Measurements from ENCODE around the gene NHERF1. TPM values are rescaled to one million over a fixed set of nuclear protein-coding genes. Genes with fewer than 3 reads are reported as not detected.

NHERF1 gene
- total and polyA plus RNA-seq, 2 of the 4 experiments (the other 2 are of a cell fraction): 3.8 to 11.8 TPM

- H3K27me3 ChIP-seq (ENCODE audit: control insufficient read depth, insufficient read depth, low read length): no peaks in the 10 kb centered on the region
- intact Hi-C loops (cut with micrococcal nuclease): no loop called here
- H3K9ac ChIP-seq (ENCODE audit: low read depth, low read length): no peak overlapping the region
- H2AK9ac ChIP-seq (replicated peaks; ENCODE audit: low read depth, low read length, poor library complexity): no peak overlapping the region
- TF ChIP-seq SMC3 (IDR thresholded peaks at IDR 0.05; ENCODE audit: low read depth, low read length) (no peak), MAFK (IDR thresholded peaks at IDR 0.05; ENCODE audit: low read depth, low read length) (no peak), RAD21 (IDR thresholded peaks at IDR 0.05; ENCODE audit: low read length) (no peak), CEBPB (IDR thresholded peaks at IDR 0.05; ENCODE audit: low read depth, low read length) (no peak), BHLHE40 (IDR thresholded peaks at IDR 0.05; ENCODE audit: low read depth, low read length) (no peak), NFE2L2 (IDR thresholded peaks at IDR 0.05; ENCODE audit: low read depth, low read length) (no peak), POLR2A (IDR thresholded peaks at IDR 0.05; ENCODE audit: low read depth, low read length) (no peak), RCOR1 (IDR thresholded peaks at IDR 0.05; ENCODE audit: insufficient replicate concordance, low read length) (no peak), MXI1 (IDR thresholded peaks at IDR 0.05; ENCODE audit: borderline replicate concordance, low read depth, low read length) (no peak), RFX5 (IDR thresholded peaks at IDR 0.05; ENCODE audit: low read depth, low read length) (no peak), FOS (IDR thresholded peaks at IDR 0.05; ENCODE audit: low read depth, low read length) (no peak), MAZ (IDR thresholded peaks at IDR 0.05; ENCODE audit: borderline replicate concordance, low read depth, low read length) (no peak), CHD1 (IDR thresholded peaks at IDR 0.05; ENCODE audit: low read depth, low read length) (no peak)
- TF ChIP-seq, protein P1, sequence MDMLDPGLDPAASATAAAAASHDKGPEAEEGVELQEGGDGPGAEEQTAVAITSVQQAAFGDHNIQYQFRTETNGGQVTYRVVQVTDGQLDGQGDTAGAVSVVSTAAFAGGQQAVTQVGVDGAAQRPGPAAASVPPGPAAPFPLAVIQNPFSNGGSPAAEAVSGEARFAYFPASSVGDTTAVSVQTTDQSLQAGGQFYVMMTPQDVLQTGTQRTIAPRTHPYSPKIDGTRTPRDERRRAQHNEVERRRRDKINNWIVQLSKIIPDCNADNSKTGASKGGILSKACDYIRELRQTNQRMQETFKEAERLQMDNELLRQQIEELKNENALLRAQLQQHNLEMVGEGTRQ (IDR thresholded peaks at IDR 0.05; ENCODE audit: low read depth, low read length): no peak
- TF ChIP-seq, protein P2, sequence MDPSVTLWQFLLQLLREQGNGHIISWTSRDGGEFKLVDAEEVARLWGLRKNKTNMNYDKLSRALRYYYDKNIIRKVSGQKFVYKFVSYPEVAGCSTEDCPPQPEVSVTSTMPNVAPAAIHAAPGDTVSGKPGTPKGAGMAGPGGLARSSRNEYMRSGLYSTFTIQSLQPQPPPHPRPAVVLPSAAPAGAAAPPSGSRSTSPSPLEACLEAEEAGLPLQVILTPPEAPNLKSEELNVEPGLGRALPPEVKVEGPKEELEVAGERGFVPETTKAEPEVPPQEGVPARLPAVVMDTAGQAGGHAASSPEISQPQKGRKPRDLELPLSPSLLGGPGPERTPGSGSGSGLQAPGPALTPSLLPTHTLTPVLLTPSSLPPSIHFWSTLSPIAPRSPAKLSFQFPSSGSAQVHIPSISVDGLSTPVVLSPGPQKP (IDR thresholded peaks at IDR 0.05; ENCODE audit: borderline replicate concordance, low read depth, low read length): no peak
- TF ChIP-seq, protein P3, sequence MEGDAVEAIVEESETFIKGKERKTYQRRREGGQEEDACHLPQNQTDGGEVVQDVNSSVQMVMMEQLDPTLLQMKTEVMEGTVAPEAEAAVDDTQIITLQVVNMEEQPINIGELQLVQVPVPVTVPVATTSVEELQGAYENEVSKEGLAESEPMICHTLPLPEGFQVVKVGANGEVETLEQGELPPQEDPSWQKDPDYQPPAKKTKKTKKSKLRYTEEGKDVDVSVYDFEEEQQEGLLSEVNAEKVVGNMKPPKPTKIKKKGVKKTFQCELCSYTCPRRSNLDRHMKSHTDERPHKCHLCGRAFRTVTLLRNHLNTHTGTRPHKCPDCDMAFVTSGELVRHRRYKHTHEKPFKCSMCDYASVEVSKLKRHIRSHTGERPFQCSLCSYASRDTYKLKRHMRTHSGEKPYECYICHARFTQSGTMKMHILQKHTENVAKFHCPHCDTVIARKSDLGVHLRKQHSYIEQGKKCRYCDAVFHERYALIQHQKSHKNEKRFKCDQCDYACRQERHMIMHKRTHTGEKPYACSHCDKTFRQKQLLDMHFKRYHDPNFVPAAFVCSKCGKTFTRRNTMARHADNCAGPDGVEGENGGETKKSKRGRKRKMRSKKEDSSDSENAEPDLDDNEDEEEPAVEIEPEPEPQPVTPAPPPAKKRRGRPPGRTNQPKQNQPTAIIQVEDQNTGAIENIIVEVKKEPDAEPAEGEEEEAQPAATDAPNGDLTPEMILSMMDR (conservative IDR thresholded peaks at IDR 0.05; ENCODE audit: low read depth, low read length): no peak
- CTCF ChIA-PET: interaction anchor here (0.6 to 1.4 kb wide), 2 partner anchors 12 to 179 kb away, joined by 8 to 11 read pairs; no protein-coding TSS in a partner anchor
- H3K36me3 ChIP-seq (ENCODE audit: control insufficient read depth, insufficient read depth, low read length): peaks cover 9% of the 10 kb centered on the region
- no peaks in the 10 kb centered on the region for H3K9me1 ChIP-seq (ENCODE audit: insufficient read depth, low read length)
- no peak overlapping the region for H3K27ac ChIP-seq (ENCODE audit: insufficient read depth, low read length)
- no peak overlapping the region for H3K4ac ChIP-seq (ENCODE audit: low read depth, low read length)
- H2AK5ac ChIP-seq (ENCODE audit: low read depth, low read length): no peak overlapping the region
- no peak overlapping the region for H3K4me2 ChIP-seq (ENCODE audit: low read depth, low read length)
- DNase-seq (no peak), ATAC-seq (ENCODE audit: low read depth) (no peak)
- H3K9me3 ChIP-seq (ENCODE audit: control insufficient read depth, insufficient read depth, low read length): no peaks in the 10 kb centered on the region
- H3K4me1 ChIP-seq (ENCODE audit: control insufficient read depth, insufficient read depth, low read length): peaks cover 6% of the 10 kb centered on the region; the same call in 1 of the 2 replicates
- in situ Hi-C loops (cut with MboI; ENCODE audit: low sequenced_read_pairs): no loop called here
- H2BK120ac ChIP-seq (ENCODE audit: low read depth, low read length): no peak overlapping the region
- H3K18ac ChIP-seq (ENCODE audit: low read depth, low read length): no peak overlapping the region
- no TSS peak for BruUV-seq (replicated peaks)
- POLR2A ChIA-PET (ENCODE audit: unreplicated experiment): no interaction called here
- no peak overlapping the region for H4K91ac ChIP-seq (ENCODE audit: insufficient read depth, low read depth, low read length)
- dilution Hi-C loops (cut with HindIII; ENCODE audit: low sequenced_read_pairs, unreplicated experiment): no loop called here
- H2BK20ac ChIP-seq (ENCODE audit: low read depth, low read length): no peak overlapping the region
- H3K79me1 ChIP-seq (ENCODE audit: low read depth in 1 of 2, low read length in 2 of 2): peaks cover 23 to 54% of the 10 kb centered on the region in 2 experiments
- no peak overlapping the region for H3K14ac ChIP-seq (replicated peaks; ENCODE audit: low read depth, low read length)
- WGBS, 2 experiments (ENCODE audit: extremely low coverage in 2 of 2, insufficient read length in 1 of 2): 76% methylated on average over 3 of the region's 8 CpGs; no CpG with 5 or more reads in 1 of the 2 experiments
- no peak overlapping the region for H4K5ac ChIP-seq (ENCODE audit: low read depth, low read length)
- H3K4me3 ChIP-seq (ENCODE audit: insufficient read depth, low read depth, low read length): no peak overlapping the region
- no peak overlapping the region for H2BK5ac ChIP-seq (ENCODE audit: low read depth, low read length, poor library complexity, severe bottlenecking)
- H3K56ac ChIP-seq (ENCODE audit: extremely low read depth, insufficient read depth, low read length): no peak overlapping the region
- H2AFZ ChIP-seq (replicated peaks; ENCODE audit: low read length, poor library complexity): no peak overlapping the region
- no peak overlapping the region for H2BK15ac ChIP-seq (ENCODE audit: low read depth, low read length)
- no peak overlapping the region for H4K8ac ChIP-seq (ENCODE audit: low read depth in 2 of 2, low read length in 2 of 2)
- no peak overlapping the region for H3K23ac ChIP-seq (ENCODE audit: low read depth, low read length)
- 0 out of 2 replicates have a peak, but pooled peaks cover 6% of the 10 kb centered on the region for H4K20me1 ChIP-seq (ENCODE audit: insufficient read depth, low read length)
Measured at GRCh38 chr17:74779501-74779900, 31.1 kb downstream of the NHERF1 start.
